Transverse colon (tissue), 4 donors: ENCODE data around the gene DOCK6.

Source experiments
- CTCF ChIP-seq, 5 experiments: fragments of 200-600 bp in 3 of 5; fragments of 450-650 bp in 2 of 5; sonication (generic) in 3 of 5; IDR thresholded peaks; 1 replicate in 2 of 5; 2 replicates in 3 of 5; pipeline ENCODE4 v1.5.1; 2016 to 2017; ENCODE audit warnings: antibody characterized with exemption in 5 of 5, inconsistent platforms in 3 of 5, mild to moderate bottlenecking in 2 of 5, moderate library complexity in 1 of 5
- EP300 ChIP-seq: sonication (generic); formaldehyde crosslinking; IDR thresholded peaks from one replicate; pipeline ENCODE4 v1.6.1; 2017; ENCODE audit warnings: antibody characterized with exemption, low read depth
- POLR2A ChIP-seq: fragments of 450-650 bp; IDR thresholded peaks from one replicate; pipeline ENCODE4 v1.6.1; 2016; ENCODE audit warnings: antibody characterized with exemption, mild to moderate bottlenecking, moderate library complexity
- POLR2AphosphoS5 ChIP-seq, 3 donors: sonication (generic); formaldehyde crosslinking; IDR thresholded peaks; one replicate each; pipeline ENCODE4 v1.6.1; 2016; ENCODE audit warnings: antibody characterized with exemption in 3 of 3

DNA sequence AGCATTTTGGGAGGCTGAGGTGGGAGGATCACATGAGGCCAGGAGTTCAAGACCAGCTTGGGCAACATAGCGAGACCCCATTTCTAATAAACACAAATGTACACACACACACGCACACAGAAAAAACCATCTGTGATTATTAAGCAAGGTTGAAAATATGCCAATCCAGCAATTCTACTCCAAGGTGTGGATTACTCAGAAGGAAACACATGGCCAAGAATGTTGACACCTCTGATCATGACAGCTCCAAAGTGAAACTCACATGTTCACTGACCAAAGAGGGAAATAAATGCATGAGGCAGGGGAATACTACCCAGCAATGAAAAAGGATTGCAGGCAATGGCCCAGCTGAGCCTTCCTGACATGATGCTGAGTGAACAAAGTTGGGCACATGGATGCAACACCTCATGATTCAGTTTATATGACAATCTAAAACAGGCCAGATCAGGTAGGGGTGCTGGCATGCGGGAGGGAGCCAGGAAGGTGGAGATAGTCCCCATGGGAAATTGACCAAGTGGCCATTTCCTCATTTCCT is 4.4 kb downstream of the DOCK6 start:
- TF ChIP-seq CTCF (IDR thresholded peaks at IDR 0.05) (no peak), POLR2AphosphoS5 (IDR thresholded peaks at IDR 0.05) (no peak), POLR2A (no peak), EP300 (no peak)
